Adrenal gland (tissue), 5 donors: ENCODE data around the gene CGNL1.

Experiments
- CTCF ChIP-seq, 6 experiments: fragments of 450-650 bp in 4 of 6; fragments of 200-600 bp in 2 of 6; sonication (generic) in 1 of 6; IDR thresholded peaks; 1 replicate in 5 of 6; 2 replicates in 1 of 6; pipeline versions ENCODE4 v1.5.1 to v1.8.0; 2016 to 2021; ENCODE audit warnings: antibody characterized with exemption in 6 of 6, mild to moderate bottlenecking in 2 of 6, moderate library complexity in 1 of 6
- POLR2A ChIP-seq, 2 donors: fragments of 450-650 bp; IDR thresholded peaks; one replicate each; pipeline ENCODE4 v1.6.1; 2017; ENCODE audit warnings: antibody characterized with exemption in 2 of 2, mild to moderate bottlenecking in 2 of 2, moderate library complexity in 1 of 2
- donor health status: DM: no; HTN: no; CAD: no.

DNA sequence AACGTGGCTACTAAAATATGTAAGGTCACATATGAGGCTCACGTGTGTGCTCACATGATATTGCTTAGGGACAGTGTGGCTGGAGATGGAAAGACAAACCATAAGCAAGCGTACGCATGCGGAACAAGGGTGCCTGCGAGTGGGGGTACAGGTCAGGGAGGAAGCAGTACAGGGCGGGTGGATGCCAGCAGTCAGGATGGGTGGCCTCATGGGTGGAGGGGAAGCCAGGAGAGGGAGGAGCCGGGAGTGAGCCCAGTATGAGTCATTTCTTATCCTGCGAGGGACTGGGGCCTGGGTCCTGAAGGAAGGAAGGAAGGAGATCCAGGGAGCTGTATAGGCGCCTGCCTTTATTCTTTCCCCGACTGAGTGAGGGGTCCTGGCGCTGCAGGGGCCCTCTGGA is 42.0 kb upstream of the CGNL1 start:
- TF ChIP-seq CTCF (IDR thresholded peaks at IDR 0.05) (no peak), POLR2A (IDR thresholded peaks at IDR 0.05) (no peak)
